H1 (cell line): ENCODE measurements around the gene NT5C1A. TPM values are rescaled to one million over a fixed set of nuclear protein-coding genes. Genes with fewer than 3 reads are reported as not detected.

Source experiments
- CBX5 ChIP-seq: fragments of 300-800, 300-1000 bp; sonication (generic); IDR thresholded peaks from 2 replicates; pipeline ENCODE4 v1.7.1; 2016; ENCODE audit warnings: antibody characterized with exemption, low read length, low read depth
- CTBP2 ChIP-seq: IDR thresholded peaks from 2 replicates; pipeline ENCODE4 v1.7.0; 2011; ENCODE audit warnings: borderline replicate concordance, mild to moderate bottlenecking, moderate library complexity, mixed read lengths, low read length; ENCODE audit not compliant: insufficient read depth, insufficient read length
- KDM5A ChIP-seq: fragments of 200-600 bp; IDR thresholded peaks from 2 replicates; pipeline ENCODE4 v1.7.1; 2012; ENCODE audit warnings: mild to moderate bottlenecking, low read length, inconsistent platforms, mixed read lengths
- SRF ChIP-seq: IDR thresholded peaks from 2 replicates; pipeline ENCODE4 v1.6.1; 2011; ENCODE audit warnings: mild to moderate bottlenecking, low read depth, low read length, moderate library complexity
- USF2 ChIP-seq: IDR thresholded peaks from 2 replicates; pipeline ENCODE4 v1.6.1; 2011; ENCODE audit warnings: low read length, improper control_type of control experiment
- polyA plus RNA-seq, 7 experiments: library from polyadenylated mRNA; depleted of rRNA in 3 of 7; stranded (reverse) in 5 of 7; unstranded in 2 of 7; fragments of >200 nt in 5 of 7; fragments of 200-250 nt in 2 of 7; gene quantifications; 1 replicate in 5 of 7; 2 replicates in 1 of 7; 4 replicates in 1 of 7; pipeline versions ENCODE4 v1.2.1 to v1.2.3, GENCODE V29; 2011 to 2013; ENCODE audit warnings: missing spikeins in 2 of 7, mixed read lengths in 2 of 7
- total RNA-seq: library from RNA; stranded (reverse); fragmentation: NEBNext Ultra II Directional; extraction: Animal tissue kit (Norgen Biotek cat#: 25700); gene quantifications from 2 replicates; pipeline ENCODE4 v1.2.1, GENCODE V29; 2021

Gene NT5C1A
- total and polyA plus RNA-seq, 2 of the 8 experiments (the other 6 are each of a cell fraction or from before 2014, with no cell fraction given) = not detected

GRCh38 chr1:39620659-39621165 is 51.2 kb downstream of the NT5C1A start (continued):
- TF ChIP-seq CBX5 (no peak), SRF (no peak), USF2 (no peak), CTBP2 (no peak), KDM5A (no peak)
